ENCODE data around the gene SOX18. TPM values are rescaled to one million over a fixed set of nuclear protein-coding genes. Genes with fewer than 3 reads are reported as not detected.

Gene SOX18
- total and polyA plus RNA-seq, 2 of the 13 experiments (the other 11 are each of a cell fraction or from before 2014, with no cell fraction given) = 1.6 to 1.9 TPM

- TF ChIP-seq, protein P1, sequence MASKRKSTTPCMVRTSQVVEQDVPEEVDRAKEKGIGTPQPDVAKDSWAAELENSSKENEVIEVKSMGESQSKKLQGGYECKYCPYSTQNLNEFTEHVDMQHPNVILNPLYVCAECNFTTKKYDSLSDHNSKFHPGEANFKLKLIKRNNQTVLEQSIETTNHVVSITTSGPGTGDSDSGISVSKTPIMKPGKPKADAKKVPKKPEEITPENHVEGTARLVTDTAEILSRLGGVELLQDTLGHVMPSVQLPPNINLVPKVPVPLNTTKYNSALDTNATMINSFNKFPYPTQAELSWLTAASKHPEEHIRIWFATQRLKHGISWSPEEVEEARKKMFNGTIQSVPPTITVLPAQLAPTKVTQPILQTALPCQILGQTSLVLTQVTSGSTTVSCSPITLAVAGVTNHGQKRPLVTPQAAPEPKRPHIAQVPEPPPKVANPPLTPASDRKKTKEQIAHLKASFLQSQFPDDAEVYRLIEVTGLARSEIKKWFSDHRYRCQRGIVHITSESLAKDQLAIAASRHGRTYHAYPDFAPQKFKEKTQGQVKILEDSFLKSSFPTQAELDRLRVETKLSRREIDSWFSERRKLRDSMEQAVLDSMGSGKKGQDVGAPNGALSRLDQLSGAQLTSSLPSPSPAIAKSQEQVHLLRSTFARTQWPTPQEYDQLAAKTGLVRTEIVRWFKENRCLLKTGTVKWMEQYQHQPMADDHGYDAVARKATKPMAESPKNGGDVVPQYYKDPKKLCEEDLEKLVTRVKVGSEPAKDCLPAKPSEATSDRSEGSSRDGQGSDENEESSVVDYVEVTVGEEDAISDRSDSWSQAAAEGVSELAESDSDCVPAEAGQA (IDR thresholded peaks at IDR 0.05; ENCODE audit: low read depth) = peak; percentile 22; the same call in 1 of the 2 replicates
- TF ChIP-seq, protein P1 (CRISPR knock-in tag; IDR thresholded peaks at IDR 0.05; ENCODE audit: borderline replicate concordance) = no peak
- no peak for TF ChIP-seq GABPA (IDR thresholded peaks at IDR 0.05; ENCODE audit: low read depth, low read length)
- no peak for TF ChIP-seq GABPA (CRISPR knock-in tag; IDR thresholded peaks at IDR 0.05; ENCODE audit: low read depth)
- TF ChIP-seq ESRRA (CRISPR knock-in tag; IDR thresholded peaks at IDR 0.05; ENCODE audit: low read depth) = no peak
- TF ChIP-seq KDM3A (CRISPR knock-in tag; IDR thresholded peaks at IDR 0.05; ENCODE audit: low read depth) = 0 out of 2 replicates have a peak, but pooled peaks have one; percentile 4
- peak; percentile 3; the same call in 1 of the 2 replicates for TF ChIP-seq SPEN (CRISPR knock-in tag; IDR thresholded peaks at IDR 0.05; ENCODE audit: low read depth)
- TF ChIP-seq, protein P2, sequence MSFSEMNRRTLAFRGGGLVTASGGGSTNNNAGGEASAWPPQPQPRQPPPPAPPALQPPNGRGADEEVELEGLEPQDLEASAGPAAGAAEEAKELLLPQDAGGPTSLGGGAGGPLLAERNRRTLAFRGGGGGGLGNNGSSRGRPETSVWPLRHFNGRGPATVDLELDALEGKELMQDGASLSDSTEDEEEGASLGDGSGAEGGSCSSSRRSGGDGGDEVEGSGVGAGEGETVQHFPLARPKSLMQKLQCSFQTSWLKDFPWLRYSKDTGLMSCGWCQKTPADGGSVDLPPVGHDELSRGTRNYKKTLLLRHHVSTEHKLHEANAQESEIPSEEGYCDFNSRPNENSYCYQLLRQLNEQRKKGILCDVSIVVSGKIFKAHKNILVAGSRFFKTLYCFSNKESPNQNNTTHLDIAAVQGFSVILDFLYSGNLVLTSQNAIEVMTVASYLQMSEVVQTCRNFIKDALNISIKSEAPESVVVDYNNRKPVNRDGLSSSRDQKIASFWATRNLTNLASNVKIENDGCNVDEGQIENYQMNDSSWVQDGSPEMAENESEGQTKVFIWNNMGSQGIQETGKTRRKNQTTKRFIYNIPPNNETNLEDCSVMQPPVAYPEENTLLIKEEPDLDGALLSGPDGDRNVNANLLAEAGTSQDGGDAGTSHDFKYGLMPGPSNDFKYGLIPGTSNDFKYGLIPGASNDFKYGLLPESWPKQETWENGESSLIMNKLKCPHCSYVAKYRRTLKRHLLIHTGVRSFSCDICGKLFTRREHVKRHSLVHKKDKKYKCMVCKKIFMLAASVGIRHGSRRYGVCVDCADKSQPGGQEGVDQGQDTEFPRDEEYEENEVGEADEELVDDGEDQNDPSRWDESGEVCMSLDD (CRISPR knock-in tag; IDR thresholded peaks at IDR 0.05; ENCODE audit: borderline replicate concordance) = no peak
- TF ChIP-seq ZNF883 (CRISPR knock-in tag; IDR thresholded peaks at IDR 0.05; ENCODE audit: not compliant biosample characterization) = no peak
- no peak for TF ChIP-seq NONO (IDR thresholded peaks at IDR 0.05)
- peak; percentile 55 for TF ChIP-seq NONO (CRISPR knock-in tag; conservative IDR thresholded peaks at IDR 0.05)
- TF ChIP-seq ZNF562 (CRISPR knock-in tag; IDR thresholded peaks at IDR 0.05; ENCODE audit: borderline replicate concordance) = no peak
- 0 out of 2 replicates have a peak, but pooled peaks have one; percentile 26 for TF ChIP-seq ZNF792 (CRISPR knock-in tag; IDR thresholded peaks at IDR 0.05)
- TF ChIP-seq AGO1 (IDR thresholded peaks at IDR 0.05; ENCODE audit: low read depth, low read length, poor library complexity, severe bottlenecking) = peak; percentile 70
- TF ChIP-seq ASH2L (IDR thresholded peaks at IDR 0.05; ENCODE audit: insufficient read length, low read depth, low read length) = no peak
- TF ChIP-seq, protein P3, sequence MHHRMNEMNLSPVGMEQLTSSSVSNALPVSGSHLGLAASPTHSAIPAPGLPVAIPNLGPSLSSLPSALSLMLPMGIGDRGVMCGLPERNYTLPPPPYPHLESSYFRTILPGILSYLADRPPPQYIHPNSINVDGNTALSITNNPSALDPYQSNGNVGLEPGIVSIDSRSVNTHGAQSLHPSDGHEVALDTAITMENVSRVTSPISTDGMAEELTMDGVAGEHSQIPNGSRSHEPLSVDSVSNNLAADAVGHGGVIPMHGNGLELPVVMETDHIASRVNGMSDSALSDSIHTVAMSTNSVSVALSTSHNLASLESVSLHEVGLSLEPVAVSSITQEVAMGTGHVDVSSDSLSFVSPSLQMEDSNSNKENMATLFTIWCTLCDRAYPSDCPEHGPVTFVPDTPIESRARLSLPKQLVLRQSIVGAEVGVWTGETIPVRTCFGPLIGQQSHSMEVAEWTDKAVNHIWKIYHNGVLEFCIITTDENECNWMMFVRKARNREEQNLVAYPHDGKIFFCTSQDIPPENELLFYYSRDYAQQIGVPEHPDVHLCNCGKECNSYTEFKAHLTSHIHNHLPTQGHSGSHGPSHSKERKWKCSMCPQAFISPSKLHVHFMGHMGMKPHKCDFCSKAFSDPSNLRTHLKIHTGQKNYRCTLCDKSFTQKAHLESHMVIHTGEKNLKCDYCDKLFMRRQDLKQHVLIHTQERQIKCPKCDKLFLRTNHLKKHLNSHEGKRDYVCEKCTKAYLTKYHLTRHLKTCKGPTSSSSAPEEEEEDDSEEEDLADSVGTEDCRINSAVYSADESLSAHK (CRISPR knock-in tag; IDR thresholded peaks at IDR 0.05; ENCODE audit: borderline replicate concordance) = no peak
- TF ChIP-seq FOXA3 (CRISPR knock-in tag; IDR thresholded peaks at IDR 0.05) = no peak
- TF ChIP-seq HNRNPL (IDR thresholded peaks at IDR 0.05; ENCODE audit: low read depth, low read length) = no peak
- TF ChIP-seq CCDC6 (CRISPR knock-in tag; IDR thresholded peaks at IDR 0.05) = no peak; the same call in 1 of the 2 replicates
Measured at GRCh38 chr20:64037498-64038213, 11.8 kb downstream of the SOX18 start (continued).

Measured in HepG2 (cell line).